B cell (primary cell): ENCODE measurements around the gene ASTN2. TPM values are rescaled to one million over a fixed set of nuclear protein-coding genes. Genes with fewer than 3 reads are reported as not detected.

Source experiments
- ATAC-seq: fragments of 200-7000 bp; cut with Tn5 transposase; one replicate; pipeline ENCODE4 v1.10.0; 2021; ENCODE audit warnings: low read depth, mild to moderate bottlenecking, moderate number of reproducible peaks, moderate library complexity
- CTCF ChIA-PET: fragments of 350-600 bp; sonication (Branson Sonifier 250); formaldehyde crosslinking; loops from one replicate; lab custom pipeline; 2021; ENCODE audit warnings: antibody characterized with exemption, inconsistent platforms; lab: Charles Lee
- POLR2A ChIA-PET: fragments of 350-600 bp; sonication (Branson Sonifier 250); formaldehyde crosslinking; loops from one replicate; lab custom pipeline; 2021; ENCODE audit warnings: antibody characterized with exemption; lab: Charles Lee
- DNase-seq: peaks from one replicate; pipeline ENCODE4 v3.0.0; 2013
- H2AFZ ChIP-seq: 2 replicates; pipeline ENCODE4 v1.6.1; 2012; ENCODE audit warnings: mild to moderate bottlenecking, low read depth, low read length; ENCODE audit not compliant: insufficient read depth, poor library complexity, severe bottlenecking
- H3K27ac ChIP-seq, 2 donors: 1 replicate in 1 of 2; 2 replicates in 1 of 2; pipeline ENCODE4 v1.5.1; 2012 to 2013; ENCODE audit warnings: low read length in 2 of 2, mild to moderate bottlenecking in 2 of 2, moderate library complexity in 1 of 2
- H3K27me3 ChIP-seq, 4 experiments: fragments of 200-600 bp in 1 of 4; sonication (generic) in 1 of 4; replicated peaks in 1 of 4; 1 replicate in 2 of 4; 2 replicates in 2 of 4; pipeline versions ENCODE4 v1.6.1 to v1.7.0; 2013 to 2016; ENCODE audit warnings: low read length in 3 of 4, mild to moderate bottlenecking in 2 of 4, mixed read lengths in 1 of 4, moderate library complexity in 1 of 4; ENCODE audit not compliant: insufficient read depth in 4 of 4, control insufficient read depth in 3 of 4; ENCODE audit errors: control extremely low read depth in 1 of 4
- H3K36me3 ChIP-seq, 2 experiments: replicated peaks in 1 of 2; 1 replicate in 1 of 2; 2 replicates in 1 of 2; pipeline versions ENCODE4 v1.6.1 to v1.7.1; 2013; ENCODE audit warnings: low read length in 1 of 2; ENCODE audit not compliant: insufficient read depth in 2 of 2, control insufficient read depth in 1 of 2; ENCODE audit errors: control extremely low read depth in 1 of 2, extremely low read depth in 1 of 2
- H3K4me1 ChIP-seq, 2 donors: fragments of 200-600 bp in 1 of 2; sonication (generic) in 1 of 2; 1 replicate in 1 of 2; 2 replicates in 1 of 2; pipeline versions ENCODE4 v1.5.1 to v1.6.1; 2013 to 2017; ENCODE audit warnings: low read length in 2 of 2; ENCODE audit not compliant: control insufficient read depth in 2 of 2, insufficient read depth in 2 of 2
- H3K4me2 ChIP-seq: replicated peaks from 2 replicates; pipeline ENCODE3; 2012; ENCODE audit warnings: mild to moderate bottlenecking, low read depth, low read length; ENCODE audit not compliant: poor library complexity, severe bottlenecking
- H3K4me3 ChIP-seq, 5 experiments: fragments of 200-600 bp in 1 of 5; sonication (generic) in 1 of 5; 1 replicate in 3 of 5; 2 replicates in 2 of 5; pipeline versions ENCODE4 v1.5.1 to v1.7.0; 2011 to 2016; ENCODE audit warnings: low read length in 4 of 5, mild to moderate bottlenecking in 4 of 5, low read depth in 2 of 5, control low read depth in 1 of 5, moderate library complexity in 1 of 5; ENCODE audit not compliant: insufficient read depth in 1 of 5; ENCODE audit errors: control extremely low read depth in 1 of 5, extremely low read depth in 1 of 5
- H3K79me2 ChIP-seq: fragments of 200-600 bp; sonication (generic); one replicate; pipeline ENCODE4 v1.6.0; 2016; ENCODE audit warnings: low read length; ENCODE audit not compliant: control insufficient read depth, insufficient read depth
- H3K9ac ChIP-seq: fragments of 200-600 bp; sonication (generic); 2 replicates; pipeline ENCODE4 v1.6.1; 2017; ENCODE audit warnings: mild to moderate bottlenecking, low read length, moderate library complexity
- H3K9me3 ChIP-seq, 3 donors: one replicate each; pipeline versions ENCODE4 v1.6.1 to v1.7.1; 2013; ENCODE audit warnings: low read length in 2 of 3; ENCODE audit not compliant: control insufficient read depth in 2 of 3, insufficient read depth in 1 of 3; ENCODE audit errors: control extremely low read depth in 1 of 3
- H4K20me1 ChIP-seq: 2 replicates; pipeline ENCODE4 v1.6.0; 2012; ENCODE audit warnings: mild to moderate bottlenecking, low read length; ENCODE audit not compliant: insufficient read depth, control insufficient read depth, poor library complexity, severe bottlenecking
- H3K27ac Mint-ChIP-seq: one replicate; pipeline ENCODE4 v1.8.0; 2021; ENCODE audit warnings: mixed read lengths
- H3K27me3 Mint-ChIP-seq: one replicate; pipeline ENCODE4 v1.8.0; 2021; ENCODE audit warnings: mixed read lengths
- H3K4me1 Mint-ChIP-seq: one replicate; pipeline ENCODE4 v1.8.0; 2021; ENCODE audit warnings: mixed read lengths
- H3K4me3 Mint-ChIP-seq: one replicate; pipeline ENCODE4 v1.8.0; 2021; ENCODE audit warnings: mixed read lengths
- H3K9me3 Mint-ChIP-seq: one replicate; pipeline ENCODE4 v1.8.0; 2022; ENCODE audit warnings: mixed read lengths; ENCODE audit not compliant: insufficient read depth
- CTCF ChIP-seq: fragments of 200-600 bp; IDR thresholded peaks from one replicate; pipeline ENCODE4 v1.8.0; 2022; ENCODE audit warnings: antibody characterized with exemption, mild to moderate bottlenecking
- EZH2 ChIP-seq: IDR thresholded peaks from 2 replicates; pipeline ENCODE4 v1.6.1; 2012; ENCODE audit warnings: borderline replicate concordance, low read depth, mild to moderate bottlenecking, moderate library complexity, low read length; ENCODE audit not compliant: insufficient read depth, poor library complexity, severe bottlenecking
- WGBS: methylation state at CpG from one replicate; pipeline ENCODE4 v1.1.5; 2013; ENCODE audit warnings: missing lambda C conversion rate; ENCODE audit not compliant: insufficient coverage; 5-methylcytosine and 5-hydroxymethylcytosine counted together
- intact Hi-C: fragments of 100-400 bp; cut with micrococcal nuclease; formaldehyde crosslinking; loops from one replicate; pipeline ENCODE4 v1.10.0; 2022
- polyA plus RNA-seq: library from polyadenylated mRNA; depleted of rRNA; stranded (reverse); fragments of >200 nt; gene quantifications from 2 replicates; pipeline ENCODE4 v1.2.3, GENCODE V29; 2012
- total RNA-seq, 2 donors: library from RNA; stranded (reverse); fragments of 120-200 nt in 1 of 2; gene quantifications; 1 replicate in 1 of 2; 2 replicates in 1 of 2; pipeline versions ENCODE4 v1.2.3 to v1.2.4, GENCODE V29; 2013 to 2022

ASTN2 gene
- total and polyA plus RNA-seq, 2 donors (not counting 1 experiment from before 2014, with no cell fraction given), result 1.2 to 3.6 TPM

- DNase-seq, result no peak
- H3K4me3 Mint-ChIP-seq, result no peak overlapping the region
- no peaks in the 10 kb centered on the region for H3K9me3 Mint-ChIP-seq
- H3K27me3 ChIP-seq, result no peaks in the 10 kb centered on the region
- ChIA-PET POLR2A (no interaction called here), CTCF (no interaction called here)
- intact Hi-C loops, result no loop called here
- H4K20me1 ChIP-seq, result no peaks in the 10 kb centered on the region
- H3K4me2 ChIP-seq, result no peak overlapping the region
- H3K27me3 Mint-ChIP-seq, result no peaks in the 10 kb centered on the region
- H3K79me2 ChIP-seq, result no peaks in the 10 kb centered on the region
- no peaks in the 10 kb centered on the region for H3K36me3 ChIP-seq
- H3K27ac Mint-ChIP-seq, result no peak overlapping the region
- no peak overlapping the region for H2AFZ ChIP-seq
- H3K9me3 ChIP-seq, result no peaks in the 10 kb centered on the region
- WGBS, result 86% methylated on average over 1 of the region's 4 CpGs
- TF ChIP-seq CTCF (no peak), EZH2 (no peak)
- H3K9ac ChIP-seq, result no peak overlapping the region
- H3K4me1 Mint-ChIP-seq, result no peaks in the 10 kb centered on the region
- no peak overlapping the region for H3K27ac ChIP-seq
- ATAC-seq, result no peak
- H3K4me3 ChIP-seq, result no peak overlapping the region
- H3K4me1 ChIP-seq, result no peaks in the 10 kb centered on the region
Measured at GRCh38 chr9:117363006-117363405, 51.9 kb downstream of the ASTN2 start.

- no peak for TF ChIP-seq EZH2
- Histone ChIP-seq H2AFZ (no peak overlapping the region), H3K9me3 (no peaks in the 10 kb centered on the region), H3K79me2 (no peaks in the 10 kb centered on the region), H3K4me3 (no peak overlapping the region), H3K4me2 (no peak overlapping the region), H3K4me1 (no peaks in the 10 kb centered on the region), H4K20me1 (no peaks in the 10 kb centered on the region), H3K27me3 (no peaks in the 10 kb centered on the region), H3K27ac (no peak overlapping the region), H3K9ac (no peak overlapping the region), H3K36me3 (no peaks in the 10 kb centered on the region)
- no peaks in the 10 kb centered on the region for H3K9me3 Mint-ChIP-seq
- intact Hi-C loops, result no loop called here
- no peak for DNase-seq
- H3K27ac Mint-ChIP-seq, result no peak overlapping the region
- no peak for ATAC-seq
- no peak overlapping the region for H3K4me3 Mint-ChIP-seq
- no peaks in the 10 kb centered on the region for H3K27me3 Mint-ChIP-seq
- 95% methylated on average over 5 of the region's 5 CpGs for WGBS
- CTCF ChIA-PET, result no interaction called here
- POLR2A ChIA-PET, result no interaction called here
- no peaks in the 10 kb centered on the region for H3K4me1 Mint-ChIP-seq
Measured at GRCh38 chr9:117359910-117360309, 54.9 kb downstream of the ASTN2 start.
